ENCODE data around the gene ABTB1. TPM values are rescaled to one million over a fixed set of nuclear protein-coding genes. Genes with fewer than 3 reads are reported as not detected.

Gene ABTB1
- total and polyA plus RNA-seq, 4 donors: 9.7 to 14.1 (median 10.9) TPM

- no peak overlapping the region for H3K4me3 ChIP-seq (ENCODE audit: low read depth in 1 of 3, low read length in 3 of 3)
- peaks cover 3 to 16% (median 9%) of the 10 kb centered on the region in 4 donors for H3K4me1 ChIP-seq (ENCODE audit: control insufficient read depth in 4 of 4, insufficient read depth in 4 of 4, low read length in 3 of 4)
- WGBS: 93% methylated on average over 16 of the region's 16 CpGs
- no peaks in the 10 kb centered on the region for H3K27me3 ChIP-seq (ENCODE audit: control insufficient read depth in 4 of 4, insufficient read depth in 4 of 4, low read length in 3 of 4)
- no peaks in the 10 kb centered on the region for H3K9me3 ChIP-seq (ENCODE audit: control insufficient read depth in 4 of 4, low read length in 3 of 4)
- DNase-seq (ENCODE audit: low spot score): no peak
- H3K36me3 ChIP-seq (ENCODE audit: control insufficient read depth in 4 of 4, insufficient read depth in 3 of 4, low read depth in 1 of 4, low read length in 3 of 4): peaks cover 0 to 26% (median 17%) of the 10 kb centered on the region in 4 donors
- H3K9ac ChIP-seq (ENCODE audit: low read depth in 1 of 2, low read length in 2 of 2): no peak overlapping the region
- no peak for TF ChIP-seq YY1 (IDR thresholded peaks at IDR 0.05)
- no peak for TF ChIP-seq ZBTB33 (IDR thresholded peaks at IDR 0.05)
- TF ChIP-seq TAF1 (conservative IDR thresholded peaks at IDR 0.05): no peak
- TF ChIP-seq CTCF (IDR thresholded peaks at IDR 0.05; ENCODE audit: low read depth, low read length, missing input control): no peak
- no peak for TF ChIP-seq MAX (IDR thresholded peaks at IDR 0.05)
- TF ChIP-seq REST (IDR thresholded peaks at IDR 0.05): no peak
- no peak for TF ChIP-seq HNF4A (conservative IDR thresholded peaks at IDR 0.05)
- no peak for TF ChIP-seq GABPA (IDR thresholded peaks at IDR 0.05 in 1 of 2, conservative IDR thresholded peaks at IDR 0.05 in 1 of 2)
- no peak for TF ChIP-seq HNF4G (IDR thresholded peaks at IDR 0.05)
- TF ChIP-seq RXRA (IDR thresholded peaks at IDR 0.05): no peak
- no peak for TF ChIP-seq SP1 (IDR thresholded peaks at IDR 0.05)
- no peak for TF ChIP-seq RAD21 (IDR thresholded peaks at IDR 0.05)
- no peak for TF ChIP-seq EGR1 (IDR thresholded peaks at IDR 0.05; ENCODE audit: low read depth in 2 of 2)
- no peak for TF ChIP-seq NR2F2 (IDR thresholded peaks at IDR 0.05)
- TF ChIP-seq FOXA1 (IDR thresholded peaks at IDR 0.05): no peak
- no peak for TF ChIP-seq FOXA2 (IDR thresholded peaks at IDR 0.05)
- no peak for TF ChIP-seq ATF3 (IDR thresholded peaks at IDR 0.05)
- no peak overlapping the region for H3K27ac ChIP-seq (ENCODE audit: low read depth in 1 of 2, low read length in 2 of 2)
Measured at GRCh38 chr3:127706785-127707351, 34.1 kb downstream of the ABTB1 start.

Measured in liver (tissue), 9 donors.